Measurements from ENCODE around the gene AMER3. TPM values are rescaled to one million over a fixed set of nuclear protein-coding genes. Genes with fewer than 3 reads are reported as not detected.

The AMER3 gene
- total RNA-seq, 2 experiments from 2014 or later = not detected

DNA sequence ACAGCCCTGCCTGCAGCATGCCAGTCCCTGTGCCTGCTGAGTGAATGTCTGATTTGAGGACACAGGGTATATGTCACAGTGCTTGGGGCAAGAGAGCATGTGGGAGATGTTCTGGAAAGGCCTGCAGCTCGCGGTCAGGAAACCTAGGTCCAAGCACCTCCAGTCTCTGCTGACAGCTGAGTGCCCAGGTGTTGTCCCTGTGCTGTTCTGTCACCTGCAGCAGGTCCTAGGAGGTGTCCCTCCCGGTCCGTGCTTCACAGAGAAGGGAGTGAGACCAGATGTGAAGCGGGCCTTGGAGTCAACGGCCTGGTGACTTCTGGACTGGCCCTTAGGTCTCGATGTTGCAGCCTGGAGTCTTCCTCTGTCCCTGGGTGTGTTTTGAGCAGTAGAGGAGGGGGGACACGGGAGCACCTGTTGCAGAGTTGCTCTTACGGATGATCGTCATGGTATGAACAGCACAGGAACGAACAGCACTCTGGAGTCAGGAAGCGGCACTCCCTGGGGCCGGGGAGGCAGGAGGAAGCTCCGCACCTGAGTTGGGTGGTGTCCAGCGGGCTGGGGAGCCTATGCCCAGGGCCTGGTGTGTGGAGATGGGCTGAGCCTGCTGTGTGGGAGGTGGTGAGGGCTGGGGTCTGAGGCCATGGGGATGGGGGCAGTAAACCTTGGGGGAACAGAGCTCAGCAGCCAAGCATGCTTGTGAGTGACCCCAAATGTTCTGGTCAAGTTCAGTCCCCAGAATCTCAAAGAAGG is 59.8 kb downstream of the AMER3 start:
- TF ChIP-seq, protein P1, sequence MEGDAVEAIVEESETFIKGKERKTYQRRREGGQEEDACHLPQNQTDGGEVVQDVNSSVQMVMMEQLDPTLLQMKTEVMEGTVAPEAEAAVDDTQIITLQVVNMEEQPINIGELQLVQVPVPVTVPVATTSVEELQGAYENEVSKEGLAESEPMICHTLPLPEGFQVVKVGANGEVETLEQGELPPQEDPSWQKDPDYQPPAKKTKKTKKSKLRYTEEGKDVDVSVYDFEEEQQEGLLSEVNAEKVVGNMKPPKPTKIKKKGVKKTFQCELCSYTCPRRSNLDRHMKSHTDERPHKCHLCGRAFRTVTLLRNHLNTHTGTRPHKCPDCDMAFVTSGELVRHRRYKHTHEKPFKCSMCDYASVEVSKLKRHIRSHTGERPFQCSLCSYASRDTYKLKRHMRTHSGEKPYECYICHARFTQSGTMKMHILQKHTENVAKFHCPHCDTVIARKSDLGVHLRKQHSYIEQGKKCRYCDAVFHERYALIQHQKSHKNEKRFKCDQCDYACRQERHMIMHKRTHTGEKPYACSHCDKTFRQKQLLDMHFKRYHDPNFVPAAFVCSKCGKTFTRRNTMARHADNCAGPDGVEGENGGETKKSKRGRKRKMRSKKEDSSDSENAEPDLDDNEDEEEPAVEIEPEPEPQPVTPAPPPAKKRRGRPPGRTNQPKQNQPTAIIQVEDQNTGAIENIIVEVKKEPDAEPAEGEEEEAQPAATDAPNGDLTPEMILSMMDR (IDR thresholded peaks at IDR 0.05) = no peak
- H3K9me3 ChIP-seq (ENCODE audit: control insufficient read depth in 1 of 2, insufficient read depth in 1 of 2, low read length in 2 of 2) = no peaks in the 10 kb centered on the region
- Mint-ChIP-seq H3K9me3 (no peaks in the 10 kb centered on the region), H3K36me3 (ENCODE audit: low read depth) (no peaks in the 10 kb centered on the region), H3K4me3 (no peak overlapping the region), H3K4me1 (ENCODE audit: low read depth) (no peaks in the 10 kb centered on the region), H3K27ac (no peak overlapping the region), H3K27me3 (peaks cover 8% of the 10 kb centered on the region)
- DNase-seq (no peak), ATAC-seq (ENCODE audit: poor library complexity) (no peak)
- H3K36me3 ChIP-seq (ENCODE audit: insufficient read depth, low read length) = no peaks in the 10 kb centered on the region
- intact Hi-C loops (cut with DNase I, micrococcal nuclease) = no loop called here
- POLR2A ChIA-PET = no interaction called here
- CTCF ChIA-PET = no interaction called here
- no peaks in the 10 kb centered on the region for H3K27me3 ChIP-seq (ENCODE audit: control insufficient read depth in 1 of 2, insufficient read depth in 2 of 2, low read length in 2 of 2)
- no peak overlapping the region for H3K27ac ChIP-seq (ENCODE audit: low read depth in 1 of 2, low read length in 2 of 2)
- no peaks in the 10 kb centered on the region for H3K4me1 ChIP-seq (ENCODE audit: insufficient read depth, low read length)
- H3K4me3 ChIP-seq (ENCODE audit: low read length) = no peak overlapping the region

Other genes starting within 250 kb of the AMER3 start
- not detected for gene POTEI, start 246.2 kb upstream of the AMER3 start, total RNA-seq
- not detected for gene CFC1B, start 234.3 kb upstream of the AMER3 start, total RNA-seq
- not detected for gene CFC1, start 156.0 kb upstream of the AMER3 start, total RNA-seq
- gene POTEJ, start 144.1 kb upstream of the AMER3 start, total RNA-seq = not detected
- not detected for gene GPR148, start 26.5 kb upstream of the AMER3 start, total RNA-seq
- gene ARHGEF4, start 81.4 kb downstream of the AMER3 start, total RNA-seq = 1 to 10 TPM; 3.6 to 4.1 TPM

Data from CD4-positive, alpha-beta T cell (primary cell).